Stimulated activated CD4-positive, alpha-beta T cell treated with anti-CD3 and anti-CD28 coated beads, Interleukin-2, amount 100 ng/mL, for 4 hours (primary cell): ENCODE results near the gene NAV2.

Source experiments
- DNase-seq: peaks from one replicate; pipeline ENCODE4 v3.0.0-alpha.2; 2020; ENCODE audit warnings: low read depth

The NAV2 gene

DNA sequence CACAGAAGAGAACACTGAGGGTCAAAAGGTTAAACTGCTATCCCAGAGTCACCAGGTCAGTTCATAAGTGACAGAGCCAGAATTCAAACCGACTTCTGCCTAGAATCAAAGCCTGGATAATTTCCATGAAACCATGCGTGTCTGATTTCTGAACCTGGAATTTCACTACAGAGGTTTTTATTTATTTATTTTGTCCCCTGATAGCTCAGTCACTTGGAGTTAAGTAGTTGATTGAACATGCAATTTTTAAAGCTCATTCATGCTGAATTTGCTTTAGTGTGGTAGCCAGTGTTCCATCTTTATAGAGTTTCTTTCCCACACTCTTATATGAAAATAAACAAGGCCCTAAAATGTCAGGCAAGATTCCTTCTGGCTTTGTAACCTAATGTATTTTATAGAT is 93.2 kb downstream of the NAV2 start:
- no peak for DNase-seq

DNA sequence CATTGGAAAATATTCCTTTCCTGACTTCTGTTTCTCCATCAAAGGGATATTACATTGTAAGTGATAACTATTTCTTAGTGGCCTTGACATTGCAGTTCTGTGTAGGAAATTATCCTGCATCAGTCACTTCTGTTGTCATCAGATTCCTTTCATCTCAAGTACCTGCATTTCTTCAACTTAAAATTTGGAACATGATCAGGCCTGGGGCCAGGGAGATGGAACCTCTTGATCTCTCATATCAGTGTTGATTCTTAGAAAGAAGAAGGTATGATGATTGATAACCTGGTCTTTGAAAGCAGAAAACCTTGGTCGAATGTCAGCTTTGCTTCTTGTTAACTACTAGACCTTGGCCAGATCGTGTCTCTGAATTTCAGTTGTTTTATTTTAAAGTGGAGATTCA is 93.6 kb downstream of the NAV2 start:
- no peak for DNase-seq

GRCh38 chr11:19808076-19808911 is 95.7 kb downstream of the NAV2 start:
- DNase-seq, result no peak

DNA sequence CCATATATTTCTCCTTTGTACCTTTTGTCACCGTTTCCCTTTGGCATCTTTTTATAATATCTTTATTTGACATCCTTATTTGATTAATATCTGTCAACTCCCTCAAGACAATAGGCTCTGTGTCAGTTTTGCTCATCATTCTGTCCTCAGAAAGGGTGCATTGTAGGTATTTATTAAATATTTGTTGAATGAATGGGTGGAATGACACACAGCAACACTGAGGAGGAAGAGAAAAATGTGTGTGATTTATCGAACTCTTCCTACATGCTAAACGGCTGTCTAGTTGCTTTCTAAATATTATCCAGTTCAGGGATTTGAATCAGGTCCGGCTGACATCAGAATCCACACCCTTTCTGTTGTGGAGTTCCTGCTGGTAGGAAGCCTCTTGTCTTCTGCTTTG is 98.2 kb downstream of the NAV2 start:
- no peak for DNase-seq

DNA sequence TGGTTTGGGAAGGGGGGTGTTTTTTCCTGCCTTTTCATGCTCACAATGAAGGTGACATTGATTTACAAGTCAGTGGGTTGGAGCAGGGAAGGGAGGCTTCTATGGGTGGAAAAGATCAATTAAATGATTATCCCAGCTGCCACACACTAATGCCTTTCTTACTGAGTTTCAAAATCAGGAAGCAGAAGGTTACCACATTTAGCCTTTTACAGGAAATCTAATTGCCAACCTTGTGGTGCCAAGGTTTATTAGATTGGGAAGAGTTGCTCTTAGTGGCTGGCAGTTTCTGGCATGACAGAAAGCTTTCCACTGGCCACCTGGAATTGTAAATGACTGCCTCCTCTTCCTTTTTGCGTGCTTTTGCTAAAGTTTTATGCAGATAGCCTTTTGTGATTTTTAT is 98.7 kb downstream of the NAV2 start:
- DNase-seq, result no peak

GRCh38 chr11:19812096-19812495 is 99.5 kb downstream of the NAV2 start:
- DNase-seq, result no peak

DNA sequence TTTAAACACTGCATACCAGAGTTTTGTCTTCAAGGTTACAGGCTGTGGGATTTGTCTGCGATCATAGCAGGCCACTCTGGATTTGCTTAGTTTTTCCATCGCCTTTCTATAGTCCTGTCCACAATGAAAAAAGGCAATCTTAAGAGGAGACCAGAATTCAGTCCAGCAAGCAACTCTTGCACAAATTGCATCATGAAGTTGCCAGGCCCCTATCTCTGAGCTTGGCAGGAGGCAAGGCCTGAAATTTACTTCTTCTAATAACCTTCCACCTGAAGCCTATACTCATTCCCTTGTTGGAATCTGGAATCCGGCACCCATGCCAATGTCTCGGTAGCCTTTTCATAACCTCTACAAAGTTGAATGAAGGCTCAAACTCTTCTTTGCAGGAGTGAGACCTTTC is 100.1 kb downstream of the NAV2 start:
- DNase-seq, result no peak

- DNase-seq, result no peak
These were observed 100.7 kb downstream of the NAV2 start for GRCh38 chr11:19813158-19813879.

DNA sequence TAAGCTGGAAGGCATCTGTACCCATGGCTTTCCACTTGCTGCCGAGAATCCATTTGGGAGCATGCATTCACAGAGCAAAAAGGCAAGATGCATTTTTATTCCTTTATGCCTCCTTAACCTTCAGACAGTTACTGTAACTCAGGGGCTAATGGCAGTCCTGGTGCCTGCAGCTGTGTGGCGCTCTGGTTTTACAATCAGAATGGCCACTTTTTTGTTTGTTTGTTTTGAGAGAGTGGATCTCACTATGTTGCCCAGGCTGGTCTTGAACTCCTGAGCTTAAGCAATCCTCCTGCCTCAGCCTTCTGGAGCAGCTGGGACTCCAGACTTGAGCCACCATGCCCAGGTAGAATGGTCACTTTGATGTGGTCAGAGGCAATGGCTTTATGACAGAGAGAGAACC is 101.8 kb downstream of the NAV2 start:
- no peak for DNase-seq

DNA sequence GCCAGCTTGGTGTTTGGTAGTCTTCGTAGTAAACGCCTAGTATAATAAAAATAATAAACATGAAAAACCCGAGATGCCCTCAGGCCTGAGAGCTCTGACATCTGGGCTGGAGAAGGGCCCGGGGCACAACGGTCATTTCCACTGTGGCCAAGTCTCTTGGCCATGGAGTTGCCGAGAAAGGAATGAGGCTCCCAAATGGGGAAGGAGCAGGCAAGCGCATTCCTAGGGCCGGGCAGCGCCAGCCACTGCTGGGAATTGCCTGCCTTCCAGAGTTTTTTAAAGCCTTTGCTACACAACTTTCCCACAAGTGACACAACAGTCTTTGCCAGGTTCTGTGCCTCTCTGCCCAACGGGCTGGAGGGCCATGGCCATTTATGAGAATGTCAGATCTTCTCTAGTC is 103.4 kb downstream of the NAV2 start:
- no peak for DNase-seq

DNA sequence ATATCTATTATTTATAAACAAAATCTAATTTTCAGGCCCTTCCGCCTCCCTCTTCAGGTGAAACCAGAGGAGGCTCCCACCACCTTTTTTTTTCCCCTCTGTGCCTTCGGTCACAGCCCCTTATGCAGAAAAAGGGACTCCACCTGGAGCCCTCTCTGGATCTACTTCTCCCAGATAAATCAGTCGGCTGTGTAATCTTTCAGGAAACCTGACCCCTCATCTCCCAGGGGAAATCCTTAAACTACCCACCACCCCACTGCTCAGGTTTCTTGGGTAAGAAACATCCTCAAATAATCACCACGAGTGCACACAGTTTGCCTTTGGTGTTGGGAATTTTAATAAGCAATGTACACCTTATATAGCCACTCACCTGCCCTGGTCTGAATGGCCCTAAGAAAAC is 104.2 kb downstream of the NAV2 start:
- no peak for DNase-seq

GRCh38 chr11:19817265-19817851 is 104.7 kb downstream of the NAV2 start:
- no peak for DNase-seq

- DNase-seq, result no peak
These were observed 105.2 kb downstream of the NAV2 start for GRCh38 chr11:19817870-19818269.

- no peak for DNase-seq
These were observed 106.0 kb downstream of the NAV2 start for GRCh38 chr11:19818619-19819018.

- no peak for DNase-seq
These were observed 106.5 kb downstream of the NAV2 start for GRCh38 chr11:19819148-19819547.

- DNase-seq, result no peak
These were observed 107.5 kb downstream of the NAV2 start for GRCh38 chr11:19820100-19820499.

DNA sequence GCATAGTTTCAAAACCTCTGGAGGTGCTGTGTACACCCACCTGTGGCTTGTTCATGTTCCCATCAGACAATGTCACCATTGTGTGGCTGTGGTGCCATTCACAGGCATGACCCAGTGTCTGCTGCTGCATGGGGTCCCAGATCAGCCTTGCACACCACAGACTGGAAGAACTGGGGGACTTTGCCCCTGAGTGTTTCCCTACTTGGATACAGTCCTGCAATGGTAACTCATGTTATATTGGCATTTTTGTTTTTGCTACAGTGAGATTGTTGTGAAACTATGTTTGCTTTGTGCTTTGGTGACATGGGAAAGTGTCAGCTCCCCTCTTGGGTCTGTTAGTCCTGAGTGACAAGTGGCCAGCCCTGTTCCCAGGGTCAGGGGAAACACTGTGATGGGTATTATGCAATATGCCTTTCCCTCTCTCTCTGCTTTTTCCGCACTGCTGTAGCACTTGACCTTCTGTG is 108.8 kb downstream of the NAV2 start:
- DNase-seq, result no peak

GRCh38 chr11:19821993-19822392 is 109.4 kb downstream of the NAV2 start:
- no peak for DNase-seq

DNA sequence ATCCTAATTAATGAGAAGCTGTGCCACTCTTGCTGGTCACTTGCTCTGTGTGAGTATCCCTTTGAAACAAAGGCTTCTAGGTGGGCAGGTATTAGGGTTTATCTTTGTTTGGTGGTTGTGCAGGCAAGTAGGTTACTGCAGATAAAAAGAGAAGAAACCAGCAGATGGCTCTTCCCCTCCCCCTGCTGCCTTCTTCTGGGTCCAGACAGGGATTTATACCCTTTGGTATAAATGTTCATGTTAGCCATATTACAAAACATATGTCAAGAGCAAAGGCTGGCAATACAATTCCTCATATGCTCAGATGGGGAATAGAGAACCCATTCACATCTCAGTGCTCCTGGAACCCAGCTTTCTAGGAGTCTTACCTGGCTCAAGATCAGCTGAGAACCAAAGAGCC is 109.9 kb downstream of the NAV2 start:
- no peak for DNase-seq

DNA sequence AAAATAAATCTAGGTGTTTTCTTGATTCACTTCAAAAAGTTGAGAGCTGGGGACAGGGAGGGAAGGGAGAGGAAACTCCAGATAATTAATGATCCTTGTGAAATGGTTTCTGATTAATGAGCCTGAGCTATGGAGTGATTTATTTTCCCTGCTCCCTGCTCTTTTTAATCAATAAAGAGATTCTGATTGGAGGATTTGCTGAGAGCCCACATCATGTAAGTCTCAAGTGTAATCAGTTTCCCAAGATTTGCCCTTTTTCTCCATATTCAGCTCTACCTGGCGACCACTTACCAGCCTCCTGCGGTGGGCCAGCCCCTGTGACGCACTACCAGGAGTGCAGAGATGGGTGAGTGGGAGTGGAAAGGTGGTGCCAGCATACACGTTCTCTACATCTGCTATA is 114.0 kb downstream of the NAV2 start:
- no peak for DNase-seq

DNA sequence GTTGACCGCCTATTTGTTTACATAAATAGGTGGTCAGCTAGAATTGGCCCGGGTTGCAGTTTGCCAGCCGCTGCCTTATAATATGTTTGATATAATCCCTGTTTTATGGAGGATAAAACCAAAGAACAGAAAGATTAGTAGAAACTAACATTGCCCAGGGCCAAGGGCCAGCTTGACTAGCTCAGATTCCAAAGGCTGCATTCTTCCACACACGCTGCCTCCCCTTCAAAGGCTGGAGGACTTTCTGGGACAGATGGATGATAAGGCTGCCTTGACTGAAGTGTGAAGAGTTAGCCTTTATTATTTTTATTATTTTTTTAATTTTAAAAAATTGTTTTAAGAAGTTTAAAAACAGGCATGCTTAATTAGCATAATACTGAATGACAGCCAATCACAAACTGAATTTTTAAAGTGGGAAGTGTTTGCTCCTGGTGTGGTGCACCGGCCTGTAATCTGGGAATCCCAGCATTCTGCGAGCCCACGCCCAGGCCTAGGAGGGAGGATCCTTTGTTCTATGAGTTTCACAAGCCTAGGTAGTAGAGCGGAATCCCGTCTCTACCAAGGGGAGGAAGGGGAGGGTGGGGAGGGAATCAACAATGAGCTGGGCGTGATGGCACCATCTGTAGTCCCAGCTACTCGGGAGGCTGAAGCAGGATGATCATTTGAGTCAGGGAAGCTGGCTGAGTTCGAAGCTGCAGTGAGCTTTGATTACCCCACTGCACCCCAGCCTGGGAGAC is 114.9 kb downstream of the NAV2 start:
- no peak for DNase-seq

DNA sequence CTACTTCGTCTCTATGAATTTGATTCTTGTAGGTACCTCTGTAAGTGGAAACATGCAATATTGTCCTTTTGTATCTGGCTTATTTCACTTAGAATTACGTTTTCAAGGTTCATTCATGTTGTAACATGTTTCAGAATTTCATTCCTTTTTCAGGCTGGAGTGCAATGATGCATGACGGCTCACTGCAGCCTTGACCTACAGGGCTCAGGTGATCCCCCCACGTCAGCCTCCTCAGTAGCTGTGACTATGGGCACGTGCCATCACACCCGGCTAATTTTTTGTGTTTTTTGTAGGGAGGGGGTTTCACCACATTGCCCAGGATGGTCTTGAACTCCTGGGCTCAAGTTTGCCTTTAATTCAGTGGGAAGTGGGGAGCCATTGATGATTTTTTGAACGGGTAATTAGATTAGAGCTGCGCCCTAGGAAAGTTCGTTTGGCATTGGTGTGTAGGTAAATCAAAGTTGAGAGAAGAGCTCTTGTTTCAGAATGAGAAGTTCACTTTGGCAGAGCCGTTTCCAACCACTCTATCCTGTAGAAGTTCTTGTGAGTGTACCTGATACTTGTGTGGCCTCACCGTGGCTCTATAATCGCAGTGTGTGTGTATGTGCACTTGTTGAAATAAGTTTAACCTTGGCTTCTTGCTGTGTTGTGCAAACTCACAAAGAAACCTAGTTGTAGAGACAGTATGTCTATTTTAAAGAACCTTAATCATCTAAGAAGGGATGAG is 115.9 kb downstream of the NAV2 start:
- DNase-seq, result no peak
